Stomach (tissue), 9 donors: Measurements from ENCODE around the gene VSTM2B. TPM values are rescaled to one million over a fixed set of nuclear protein-coding genes. Genes with fewer than 3 reads are reported as not detected.

Experiments used
- DNase-seq, 2 donors: peaks; one replicate each; pipeline versions ENCODE4 v3.0.0 to v3.0.0-alpha.2; 2013 to 2019
- H3K27ac ChIP-seq, 5 donors: fragments of 200-600 bp in 4 of 5; sonication (generic) in 4 of 5; one replicate each; pipeline ENCODE4 v1.5.1; 2013 to 2019; ENCODE audit warnings: mild to moderate bottlenecking in 1 of 5, moderate library complexity in 1 of 5
- H3K27me3 ChIP-seq, 3 donors: fragments of 200-600 bp; sonication (generic); one replicate each; pipeline ENCODE4 v1.5.1; 2017 to 2019; ENCODE audit warnings: mixed run types in 1 of 3
- H3K36me3 ChIP-seq, 4 donors: fragments of 200-600 bp; sonication (generic); 1 replicate in 3 of 4; 2 replicates in 1 of 4; pipeline ENCODE4 v1.5.1; 2016 to 2019
- H3K4me1 ChIP-seq, 4 donors: fragments of 200-600 bp; sonication (generic); one replicate each; pipeline ENCODE4 v1.5.1; 2016 to 2019
- H3K4me3 ChIP-seq, 4 donors: fragments of 200-600 bp; sonication (generic) in 3 of 4; one replicate each; pipeline ENCODE4 v1.5.1; 2016 to 2019; ENCODE audit warnings: mild to moderate bottlenecking in 1 of 4
- H3K9me3 ChIP-seq, 4 donors: fragments of 200-600 bp; sonication (generic); one replicate each; pipeline ENCODE4 v1.5.1; 2016 to 2019
- EP300 ChIP-seq: sonication (generic); formaldehyde crosslinking; IDR thresholded peaks from one replicate; pipeline ENCODE4 v1.6.1; 2017; ENCODE audit warnings: antibody characterized with exemption
- POLR2A ChIP-seq, 4 donors: fragments of 450-650 bp; IDR thresholded peaks; one replicate each; pipeline ENCODE4 v1.6.1; 2016; ENCODE audit warnings: antibody characterized with exemption in 4 of 4, control low read depth in 2 of 4, mild to moderate bottlenecking in 1 of 4, moderate library complexity in 1 of 4
- POLR2AphosphoS5 ChIP-seq, 3 donors: sonication (generic); formaldehyde crosslinking; IDR thresholded peaks; one replicate each; pipeline ENCODE4 v1.6.1; 2016; ENCODE audit warnings: antibody characterized with exemption in 3 of 3
- WGBS, 5 donors: extraction: QIAGEN DNeasy Blood & Tissue Kit in 3 of 5; methylation state at CpG; one replicate each; pipeline versions ENCODE4 v1.1.5 to v1.1.7; 2013 to 2018; 5-methylcytosine and 5-hydroxymethylcytosine counted together
- intact Hi-C: fragments of 100-400 bp; cut with DNase I; formaldehyde crosslinking; loops from one replicate; pipeline ENCODE4 v1.15.1; 2023; ENCODE audit warnings: low total_unique reads
- polyA plus RNA-seq, 3 donors: library from polyadenylated mRNA; stranded (reverse); fragments of 200-250 nt; gene quantifications; one replicate each; pipeline ENCODE4 v1.2.3, GENCODE V29; 2013
- total RNA-seq, 5 donors: library from RNA; depleted of rRNA; stranded (reverse); fragments of >200 nt; gene quantifications; one replicate each; pipeline versions ENCODE4 v1.1.0 to v1.2.3, GENCODE V29; 2014 to 2016
- TF ChIP-seq, protein P1 (sequence below), 7 experiments: fragments of 450-650 bp in 4 of 7; fragments of 200-600 bp in 3 of 7; sonication (generic) in 3 of 7; IDR thresholded peaks; one replicate each; pipeline ENCODE4 v1.5.1; 2016 to 2019; ENCODE audit warnings: antibody characterized with exemption in 7 of 7, control low read depth in 2 of 7, mild to moderate bottlenecking in 1 of 7
- donor health status: healthy with polysubstance abuse.
- donor health status: Bipolar disorder and iron deficiency.
- donor health status: healthy.

Gene VSTM2B
- total and polyA plus RNA-seq, 8 donors: not detected

DNA sequence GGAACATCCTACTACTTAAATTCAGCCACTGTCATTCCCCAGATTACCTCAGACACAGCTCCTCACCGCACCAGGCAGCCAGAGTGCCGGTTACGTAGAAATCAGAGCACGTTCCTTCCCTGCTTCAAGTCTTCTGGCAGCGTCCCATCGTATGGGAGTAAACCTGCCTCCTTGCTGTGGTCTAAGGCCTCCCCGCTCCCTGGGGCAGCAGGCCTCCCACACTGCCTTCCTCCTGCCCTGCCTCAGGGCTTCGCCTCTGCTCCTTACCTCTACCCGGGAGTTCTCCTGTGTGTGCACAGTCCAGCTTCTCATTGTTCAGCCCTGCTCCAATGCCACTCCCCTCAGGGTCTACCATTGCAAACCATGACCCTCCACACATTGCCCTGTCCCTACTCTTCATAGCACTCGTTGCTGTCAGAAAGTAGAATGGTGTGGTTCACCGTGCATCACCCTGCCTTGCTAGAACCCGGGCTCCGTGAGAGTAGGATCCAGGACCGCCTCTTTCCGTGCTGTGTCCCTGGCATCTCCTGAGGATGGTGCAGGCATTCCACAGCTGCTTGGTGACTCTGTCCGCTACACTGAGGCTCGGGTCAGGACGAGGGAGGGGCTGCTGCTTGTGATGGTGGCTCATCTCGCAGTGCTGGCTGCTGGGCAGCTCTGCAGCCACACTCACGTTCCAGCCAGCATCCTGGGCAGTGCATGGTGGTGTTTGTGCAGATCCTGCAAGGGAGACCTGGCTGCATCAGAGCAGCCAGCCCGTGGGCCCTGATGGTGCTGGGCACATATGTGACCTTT is 87.2 kb downstream of the VSTM2B start:
- peaks cover 0 to 14% (median 11%) of the 10 kb centered on the region in 4 donors for H3K4me1 ChIP-seq
- no peak overlapping the region for H3K4me3 ChIP-seq
- peaks cover 59 to 85% (median 79%) of the 10 kb centered on the region in 4 donors for H3K36me3 ChIP-seq
- DNase-seq: no peak
- WGBS, 5 donors: 88 to 93% (median 91%) methylated on average over 18 to 21 of the region's 21 CpGs
- H3K27me3 ChIP-seq: no peaks in the 10 kb centered on the region
- TF ChIP-seq POLR2AphosphoS5 (IDR thresholded peaks at IDR 0.05) (no peak), POLR2A (IDR thresholded peaks at IDR 0.05) (no peak), EP300 (no peak)
- TF ChIP-seq, protein P1, sequence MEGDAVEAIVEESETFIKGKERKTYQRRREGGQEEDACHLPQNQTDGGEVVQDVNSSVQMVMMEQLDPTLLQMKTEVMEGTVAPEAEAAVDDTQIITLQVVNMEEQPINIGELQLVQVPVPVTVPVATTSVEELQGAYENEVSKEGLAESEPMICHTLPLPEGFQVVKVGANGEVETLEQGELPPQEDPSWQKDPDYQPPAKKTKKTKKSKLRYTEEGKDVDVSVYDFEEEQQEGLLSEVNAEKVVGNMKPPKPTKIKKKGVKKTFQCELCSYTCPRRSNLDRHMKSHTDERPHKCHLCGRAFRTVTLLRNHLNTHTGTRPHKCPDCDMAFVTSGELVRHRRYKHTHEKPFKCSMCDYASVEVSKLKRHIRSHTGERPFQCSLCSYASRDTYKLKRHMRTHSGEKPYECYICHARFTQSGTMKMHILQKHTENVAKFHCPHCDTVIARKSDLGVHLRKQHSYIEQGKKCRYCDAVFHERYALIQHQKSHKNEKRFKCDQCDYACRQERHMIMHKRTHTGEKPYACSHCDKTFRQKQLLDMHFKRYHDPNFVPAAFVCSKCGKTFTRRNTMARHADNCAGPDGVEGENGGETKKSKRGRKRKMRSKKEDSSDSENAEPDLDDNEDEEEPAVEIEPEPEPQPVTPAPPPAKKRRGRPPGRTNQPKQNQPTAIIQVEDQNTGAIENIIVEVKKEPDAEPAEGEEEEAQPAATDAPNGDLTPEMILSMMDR (IDR thresholded peaks at IDR 0.05): no peak
- no peaks in the 10 kb centered on the region for H3K9me3 ChIP-seq
- intact Hi-C loops: loop anchor here (5.0 kb wide), 1 partner anchor 99 kb away; no protein-coding TSS in a partner anchor
- H3K27ac ChIP-seq: no peak overlapping the region

DNA sequence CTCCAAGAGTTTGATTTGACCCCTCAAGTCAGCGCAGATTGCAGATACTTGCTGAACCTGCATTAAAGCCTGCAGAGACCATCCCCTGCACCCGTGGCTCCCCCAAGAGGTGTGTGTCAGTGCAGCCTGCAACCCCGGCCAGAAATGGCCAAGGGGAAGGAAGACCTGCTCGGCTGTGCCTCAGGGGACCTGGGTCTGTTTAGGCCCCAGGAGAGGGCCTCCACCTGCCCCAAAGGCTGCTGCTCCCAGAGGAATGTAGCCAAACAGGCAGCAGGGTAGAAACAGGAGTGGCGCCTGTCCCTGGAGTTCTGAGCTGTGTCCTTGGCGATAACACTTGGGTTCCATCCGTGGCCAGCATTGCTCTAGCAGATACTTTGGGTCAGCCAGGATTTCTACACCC is 88.3 kb downstream of the VSTM2B start:
- H3K27ac ChIP-seq: no peak overlapping the region
- H3K27me3 ChIP-seq: no peaks in the 10 kb centered on the region
- H3K4me3 ChIP-seq: no peak overlapping the region
- intact Hi-C loops: loop anchor here (5.0 kb wide), 1 partner anchor 98 kb away; no protein-coding TSS in a partner anchor
- TF ChIP-seq, protein P1 (IDR thresholded peaks at IDR 0.05): no peak
- TF ChIP-seq EP300: no peak
- no peak for TF ChIP-seq POLR2AphosphoS5 (IDR thresholded peaks at IDR 0.05)
- no peak for TF ChIP-seq POLR2A (IDR thresholded peaks at IDR 0.05)
- H3K36me3 ChIP-seq: peaks cover 53 to 77% (median 71%) of the 10 kb centered on the region in 4 donors
- no peaks in the 10 kb centered on the region for H3K9me3 ChIP-seq
- no peak for DNase-seq
- peaks cover 0 to 14% (median 11%) of the 10 kb centered on the region in 4 donors for H3K4me1 ChIP-seq
- WGBS, 5 donors: 79 to 92% (median 89%) methylated on average over 7 of the region's 7 CpGs

Other genes with a start within 250 kb of the VSTM2B start
- gene POP4, start 80.3 kb downstream of the VSTM2B start, total RNA-seq: 100 to 1,000 TPM in 1 of 5 donors, 10 to 100 TPM in 2, 1 to 10 TPM in 2; 2.0 to 162 (median 40.7) TPM
- 100 to 1,000 TPM in 1 of 3 donors, 10 to 100 TPM in 2; 51.3 to 120 (median 83.4) TPM for gene POP4, start 80.3 kb downstream of the VSTM2B start, polyA plus RNA-seq
- 10 to 100 TPM in 1 of 5 donors, 1 to 10 TPM in 4; 1.8 to 13.6 (median 6.1) TPM for gene PLEKHF1, start 139.5 kb downstream of the VSTM2B start, total RNA-seq
- 1 to 10 TPM; 5.2 to 8.4 (median 6.7) TPM for gene PLEKHF1, start 139.5 kb downstream of the VSTM2B start, polyA plus RNA-seq
- gene C19orf12, start 189.3 kb downstream of the VSTM2B start, total RNA-seq: 10 to 100 TPM in 4 of 5 donors, 1 to 10 TPM in 1; 4.6 to 67.2 (median 33.0) TPM
- 10 to 100 TPM in 2 of 3 donors, 1 to 10 TPM in 1; 9.9 to 15.3 (median 13.7) TPM for gene C19orf12, start 189.3 kb downstream of the VSTM2B start, polyA plus RNA-seq